ENCODE measurements around the gene MATCAP1. TPM values are rescaled to one million over a fixed set of nuclear protein-coding genes. Genes with fewer than 3 reads are reported as not detected.
A peak's percentile ranks its signal among the peaks of the same experiment; 100 is the strongest.

Gene MATCAP1
- total RNA-seq, 1 donor from 2014 or later, result 145 TPM

GRCh38 chr16:67200491-67200890, 16.7 kb upstream of the MATCAP1 start:
- Mint-ChIP-seq H3K36me3 (ENCODE audit: insufficient read depth) (peaks cover 15% of the 10 kb centered on the region), H3K4me1 (ENCODE audit: low read depth) (peaks cover 3% of the 10 kb centered on the region), H3K4me3 (ENCODE audit: low read depth) (no peak overlapping the region), H3K27ac (no peak overlapping the region), H3K9me3 (ENCODE audit: low read depth) (no peaks in the 10 kb centered on the region), H3K27me3 (no peaks in the 10 kb centered on the region)
- TF ChIP-seq CTCF (IDR thresholded peaks at IDR 0.05; ENCODE audit: unreplicated experiment), result no peak
- DNase-seq (ENCODE audit: low spot score, unreplicated experiment), result no peak

GRCh38 chr16:67199808-67200198, 16.0 kb upstream of the MATCAP1 start:
- no peak overlapping the region for H3K27ac Mint-ChIP-seq
- peaks cover 15% of the 10 kb centered on the region for H3K36me3 Mint-ChIP-seq (ENCODE audit: insufficient read depth)
- no peak for TF ChIP-seq CTCF (IDR thresholded peaks at IDR 0.05; ENCODE audit: unreplicated experiment)

DNA sequence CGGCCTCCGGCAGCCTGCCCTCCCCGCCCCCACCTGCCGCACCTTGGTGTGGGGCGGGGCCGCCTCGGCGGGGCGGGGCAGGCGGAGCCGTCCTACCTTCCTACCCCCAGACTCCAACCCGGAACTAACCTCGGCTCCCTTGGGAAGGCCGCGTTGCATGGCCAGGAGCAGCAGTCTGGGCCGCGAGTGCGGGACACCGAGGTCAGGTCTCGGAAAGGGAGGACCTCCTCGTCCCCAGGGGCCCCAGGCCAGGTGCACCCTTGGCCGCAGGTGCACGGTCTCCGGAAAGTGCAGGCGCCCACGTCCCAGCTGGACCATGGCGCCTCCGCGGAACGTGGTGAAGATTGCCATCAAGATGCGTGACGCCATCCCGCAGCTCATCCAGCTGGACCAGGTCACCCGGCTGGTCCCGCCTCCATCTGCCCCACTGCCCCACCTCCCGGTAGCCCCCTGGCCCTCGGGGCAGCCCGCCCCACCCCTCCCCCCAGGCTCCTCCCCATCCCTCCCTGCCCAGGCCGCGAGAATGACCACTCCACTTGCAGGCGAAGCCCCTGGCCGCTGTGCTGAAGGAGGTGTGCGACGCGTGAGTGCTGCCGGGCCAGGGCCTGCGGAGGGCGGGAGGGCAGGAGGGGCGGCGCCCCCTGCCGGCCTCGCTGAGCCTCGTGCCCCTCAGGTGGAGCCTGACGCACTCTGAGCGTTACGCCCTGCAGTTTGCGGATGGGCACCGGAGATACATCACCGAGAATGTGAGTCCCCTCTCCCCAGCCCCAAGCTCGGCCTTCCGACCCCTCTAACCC, 15.4 kb upstream of the MATCAP1 start, which contains the start of gene ELMO3:
ELMO3 (plus strand) TSS at position 121 of the 797 bp plus-strand sequence; CDS start at position 317, 196 bp downstream.
- Mint-ChIP-seq H3K9me3 (ENCODE audit: low read depth) (no peaks in the 10 kb centered on the region), H3K36me3 (ENCODE audit: insufficient read depth) (peaks cover 15% of the 10 kb centered on the region), H3K4me1 (ENCODE audit: low read depth) (peaks cover 3% of the 10 kb centered on the region), H3K27me3 (no peaks in the 10 kb centered on the region), H3K4me3 (ENCODE audit: low read depth) (peak within 1 kb of the TSS; percentile 51), H3K27ac (no peak within 1 kb of the TSS)
- TF ChIP-seq CTCF (IDR thresholded peaks at IDR 0.05; ENCODE audit: unreplicated experiment), result peak; percentile 55
- DNase-seq (ENCODE audit: low spot score, unreplicated experiment), result no peak

More at GRCh38 chr16:67199808-67200198, 16.0 kb upstream of the MATCAP1 start:
- H3K9me3 Mint-ChIP-seq (ENCODE audit: low read depth), result no peaks in the 10 kb centered on the region
- H3K27me3 Mint-ChIP-seq, result no peaks in the 10 kb centered on the region
- H3K4me1 Mint-ChIP-seq (ENCODE audit: low read depth), result peaks cover 3% of the 10 kb centered on the region
- H3K4me3 Mint-ChIP-seq (ENCODE audit: low read depth), result peak overlapping the region; percentile 51
- no peak for DNase-seq (ENCODE audit: low spot score, unreplicated experiment)

- Mint-ChIP-seq H3K27ac (no peak overlapping the region), H3K27me3 (no peaks in the 10 kb centered on the region), H3K4me3 (ENCODE audit: low read depth) (no peak overlapping the region), H3K9me3 (ENCODE audit: low read depth) (no peaks in the 10 kb centered on the region), H3K36me3 (ENCODE audit: insufficient read depth) (peaks cover 17% of the 10 kb centered on the region), H3K4me1 (ENCODE audit: low read depth) (peaks cover 7% of the 10 kb centered on the region)
- no peak for DNase-seq (ENCODE audit: low spot score, unreplicated experiment)
- TF ChIP-seq CTCF (IDR thresholded peaks at IDR 0.05; ENCODE audit: unreplicated experiment), result peak; percentile 44
These were observed 14.5 kb upstream of the MATCAP1 start for GRCh38 chr16:67198238-67198734.

GRCh38 chr16:67197704-67198103, 13.9 kb upstream of the MATCAP1 start:
- Mint-ChIP-seq H3K9me3 (ENCODE audit: low read depth) (no peaks in the 10 kb centered on the region), H3K27ac (no peak overlapping the region), H3K27me3 (no peaks in the 10 kb centered on the region), H3K4me1 (ENCODE audit: low read depth) (peaks cover 11% of the 10 kb centered on the region), H3K36me3 (ENCODE audit: insufficient read depth) (peaks cover 17% of the 10 kb centered on the region), H3K4me3 (ENCODE audit: low read depth) (no peak overlapping the region)
- no peak for TF ChIP-seq CTCF (IDR thresholded peaks at IDR 0.05; ENCODE audit: unreplicated experiment)
- DNase-seq (ENCODE audit: low spot score, unreplicated experiment), result no peak
